OCI-LY7 (cell line): Measurements from ENCODE around the gene CDK6.

Experiments
- EZH2phosphoT487 ChIP-seq: fragments of 200-600 bp; sonication (generic); IDR thresholded peaks from 2 replicates; pipeline ENCODE4 v1.6.1; 2018; ENCODE audit warnings: low read depth, borderline replicate concordance, mild to moderate bottlenecking, mixed run types, antibody characterized with exemption, low read length, moderate library complexity, mixed read lengths
- TF ChIP-seq, protein P1 (sequence below): fragments of 200-600 bp; sonication (generic); conservative IDR thresholded peaks from 2 replicates; pipeline ENCODE4 v1.5.1; 2014; ENCODE audit warnings: mild to moderate bottlenecking, antibody characterized with exemption, low read length, moderate library complexity, mixed read lengths

DNA sequence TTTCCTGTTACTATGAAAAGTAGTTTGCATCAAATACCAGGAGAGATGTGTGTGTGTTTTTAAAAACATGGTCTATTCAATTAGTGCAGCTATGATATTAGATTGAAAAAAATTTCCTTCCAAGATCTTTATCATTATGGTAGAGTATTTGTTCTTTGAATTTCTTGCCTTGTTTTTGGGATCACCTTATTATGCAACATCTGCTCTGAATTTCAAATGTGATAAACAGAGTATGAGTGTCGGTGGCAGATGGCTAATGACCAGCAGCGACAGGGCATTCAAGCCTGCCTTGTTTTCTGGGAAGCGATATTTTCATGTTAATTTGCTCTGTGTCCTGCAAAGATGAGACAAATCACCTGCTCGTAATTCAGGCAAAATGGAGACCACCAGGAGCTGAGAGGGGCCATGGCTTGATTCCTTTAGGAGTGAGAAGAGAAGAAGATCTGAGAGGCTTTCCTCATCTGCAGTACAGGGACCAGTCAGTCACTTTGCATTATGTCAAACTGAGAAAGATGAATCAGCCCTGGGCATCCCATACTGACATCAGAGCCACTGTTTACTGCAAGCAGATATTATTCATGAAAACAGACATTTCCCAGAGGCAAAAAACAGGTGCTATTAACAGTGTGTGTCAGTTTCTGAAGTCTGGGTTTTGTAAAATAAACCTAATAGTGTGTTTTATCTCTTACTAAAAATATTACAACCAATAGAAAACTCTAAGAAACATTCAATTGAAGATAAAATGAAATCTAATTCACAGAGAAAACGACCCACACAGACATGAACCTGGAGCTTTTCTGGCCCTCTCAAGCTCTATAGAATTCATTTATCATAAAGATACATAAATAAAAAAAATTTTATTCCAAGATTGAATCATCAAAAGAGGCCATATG is 67.6 kb downstream of the CDK6 start:
- TF ChIP-seq, protein P1, sequence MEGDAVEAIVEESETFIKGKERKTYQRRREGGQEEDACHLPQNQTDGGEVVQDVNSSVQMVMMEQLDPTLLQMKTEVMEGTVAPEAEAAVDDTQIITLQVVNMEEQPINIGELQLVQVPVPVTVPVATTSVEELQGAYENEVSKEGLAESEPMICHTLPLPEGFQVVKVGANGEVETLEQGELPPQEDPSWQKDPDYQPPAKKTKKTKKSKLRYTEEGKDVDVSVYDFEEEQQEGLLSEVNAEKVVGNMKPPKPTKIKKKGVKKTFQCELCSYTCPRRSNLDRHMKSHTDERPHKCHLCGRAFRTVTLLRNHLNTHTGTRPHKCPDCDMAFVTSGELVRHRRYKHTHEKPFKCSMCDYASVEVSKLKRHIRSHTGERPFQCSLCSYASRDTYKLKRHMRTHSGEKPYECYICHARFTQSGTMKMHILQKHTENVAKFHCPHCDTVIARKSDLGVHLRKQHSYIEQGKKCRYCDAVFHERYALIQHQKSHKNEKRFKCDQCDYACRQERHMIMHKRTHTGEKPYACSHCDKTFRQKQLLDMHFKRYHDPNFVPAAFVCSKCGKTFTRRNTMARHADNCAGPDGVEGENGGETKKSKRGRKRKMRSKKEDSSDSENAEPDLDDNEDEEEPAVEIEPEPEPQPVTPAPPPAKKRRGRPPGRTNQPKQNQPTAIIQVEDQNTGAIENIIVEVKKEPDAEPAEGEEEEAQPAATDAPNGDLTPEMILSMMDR: no peak
- no peak for TF ChIP-seq EZH2phosphoT487
